Aorta (tissue), 5 donors: ENCODE results near the gene TIMM22. TPM values are rescaled to one million over a fixed set of nuclear protein-coding genes. Genes with fewer than 3 reads are reported as not detected.
A peak's percentile ranks its signal among the peaks of the same experiment; 100 is the strongest.

Experiments used
- ATAC-seq: fragments of 200-7000 bp; cut with Tn5 transposase; one replicate; pipeline ENCODE4 v1.9.1; 2022; ENCODE audit warnings: moderate library complexity; ENCODE audit not compliant: low FRiP score
- DNase-seq, 2 donors: peaks; one replicate each; pipeline ENCODE4 v3.0.0-alpha.2; 2020
- H3K27ac ChIP-seq, 2 donors: one replicate each; pipeline ENCODE4 v1.5.1; 2013; ENCODE audit warnings: low read length in 2 of 2, mild to moderate bottlenecking in 2 of 2, moderate library complexity in 2 of 2, control low read depth in 1 of 2, inconsistent platforms in 1 of 2, low read depth in 1 of 2
- H3K27me3 ChIP-seq, 2 donors: one replicate each; pipeline ENCODE4 v1.6.1; 2013; ENCODE audit warnings: control low read depth in 1 of 2, low read length in 1 of 2, mild to moderate bottlenecking in 1 of 2, moderate library complexity in 1 of 2; ENCODE audit not compliant: insufficient read depth in 2 of 2, control insufficient read depth in 1 of 2
- H3K36me3 ChIP-seq, 2 donors: one replicate each; pipeline ENCODE4 v1.6.1; 2013; ENCODE audit warnings: control low read depth in 1 of 2, low read length in 1 of 2, mild to moderate bottlenecking in 1 of 2; ENCODE audit not compliant: insufficient read depth in 2 of 2, control insufficient read depth in 1 of 2
- H3K4me1 ChIP-seq, 2 donors: one replicate each; pipeline ENCODE4 v1.6.1; 2013; ENCODE audit warnings: low read length in 2 of 2, control low read depth in 1 of 2, mild to moderate bottlenecking in 1 of 2, moderate library complexity in 1 of 2; ENCODE audit not compliant: insufficient read depth in 2 of 2, control insufficient read depth in 1 of 2
- H3K4me3 ChIP-seq, 2 donors: one replicate each; pipeline ENCODE4 v1.5.1; 2013; ENCODE audit warnings: low read length in 2 of 2, control low read depth in 1 of 2, mild to moderate bottlenecking in 1 of 2
- H3K9me3 ChIP-seq: one replicate; pipeline ENCODE4 v1.6.1; 2013; ENCODE audit warnings: mild to moderate bottlenecking, low read length; ENCODE audit not compliant: control insufficient read depth
- WGBS, 2 donors: extraction: QIAGEN DNeasy Blood & Tissue Kit; methylation state at CpG; one replicate each; pipeline ENCODE4 v1.1.7; 2013; 5-methylcytosine and 5-hydroxymethylcytosine counted together
- intact Hi-C, 2 donors: fragments of 100-400 bp; cut with DNase I; formaldehyde crosslinking; loops; one replicate each; pipeline versions ENCODE4 v1.14.2 to v1.15.0; 2022
- polyA plus RNA-seq, 2 donors: library from polyadenylated mRNA; stranded (reverse); fragments of 200-250 nt; gene quantifications; one replicate each; pipeline ENCODE4 v1.2.3, GENCODE V29; 2013
- total RNA-seq, 2 donors: library from RNA; stranded (reverse); fragmentation: NEBNext Ultra II Directional; extraction: Animal tissue kit (Norgen Biotek cat#: 25700); gene quantifications; one replicate each; pipeline ENCODE4 v1.2.1, GENCODE V29; 2021
- donor health status: healthy with polysubstance abuse.
- donor health status: Bipolar disorder and iron deficiency.
- donor health status: DM: no; HTN: no; CAD: no.
- donor health status: DM: no; HTN: no; CAD: no.
- donor health status: DM: yes; HTN: yes; CAD: no.

The TIMM22 gene
- total and polyA plus RNA-seq, 4 donors = 7.7 to 9.1 (median 8.8) TPM

GRCh38 chr17:1026599-1026975 is 29.7 kb downstream of the TIMM22 start:
- Histone ChIP-seq H3K4me1 (no peaks in the 10 kb centered on the region), H3K4me3 (no peak overlapping the region), H3K27ac (no peak overlapping the region), H3K27me3 (no peaks in the 10 kb centered on the region), H3K36me3 (no peaks in the 10 kb centered on the region), H3K9me3 (no peaks in the 10 kb centered on the region)
- ATAC-seq = no peak
- 83 to 85% methylated on average over 10 of the region's 10 CpGs for WGBS, 2 donors
- DNase-seq = no peak
- intact Hi-C loops = no loop called here

- WGBS, 2 donors = 9 to 15% methylated on average over 9 of the region's 9 CpGs
- intact Hi-C loops = no loop called here
- Histone ChIP-seq H3K27me3 (no peaks in the 10 kb centered on the region), H3K27ac (no peak overlapping the region), H3K9me3 (no peaks in the 10 kb centered on the region), H3K4me1 (no peaks in the 10 kb centered on the region), H3K4me3 (no peak overlapping the region), H3K36me3 (no peaks in the 10 kb centered on the region)
- DNase-seq (no peak), ATAC-seq (no peak)
Observed at GRCh38 chr17:1027044-1027443, 30.1 kb downstream of the TIMM22 start.

GRCh38 chr17:1029196-1029921 is 32.4 kb downstream of the TIMM22 start:
- DNase-seq = peak; percentile 76 to 91
- no peaks in the 10 kb centered on the region for H3K9me3 ChIP-seq
- H3K36me3 ChIP-seq = no peaks in the 10 kb centered on the region
- no peaks in the 10 kb centered on the region for H3K4me1 ChIP-seq
- peak; percentile 33 for ATAC-seq
- peak overlapping the region; percentile 8 to 85 for H3K27ac ChIP-seq
- H3K4me3 ChIP-seq = no peak overlapping the region
- no peaks in the 10 kb centered on the region for H3K27me3 ChIP-seq
- 13 to 24% methylated on average over 30 of the region's 30 CpGs for WGBS, 2 donors
- intact Hi-C loops = no loop called here

- Histone ChIP-seq H3K27ac (peak overlapping the region; percentile 8 to 85), H3K27me3 (no peaks in the 10 kb centered on the region), H3K9me3 (no peaks in the 10 kb centered on the region), H3K4me3 (no peak overlapping the region), H3K36me3 (no peaks in the 10 kb centered on the region), H3K4me1 (no peaks in the 10 kb centered on the region)
- intact Hi-C loops = loop anchor here in 1 of 2 donors (2.0 kb wide), 1 partner anchor 17 kb away; no protein-coding TSS in a partner anchor
- no peak for DNase-seq
- ATAC-seq = peak; percentile 28
- 6 to 11% methylated on average over 20 of the region's 20 CpGs for WGBS, 2 donors
Observed at GRCh38 chr17:1029922-1030644, 33.2 kb downstream of the TIMM22 start.

GRCh38 chr17:1030684-1031532 is 34.0 kb downstream of the TIMM22 start:
- H3K27ac ChIP-seq = peak overlapping the region; percentile 37 to 85
- WGBS, 2 donors = 7 to 8% methylated on average over 42 to 45 of the region's 45 CpGs
- ATAC-seq (peak; percentile 42), DNase-seq (no peak)
- no peaks in the 10 kb centered on the region for H3K36me3 ChIP-seq
- no peaks in the 10 kb centered on the region for H3K4me1 ChIP-seq
- intact Hi-C loops = loop anchor here in 1 of 2 donors (2.0 kb wide), 1 partner anchor 16 kb away; no protein-coding TSS in a partner anchor
- H3K4me3 ChIP-seq = peak overlapping the region; percentile 39 to 43
- no peaks in the 10 kb centered on the region for H3K9me3 ChIP-seq
- H3K27me3 ChIP-seq = no peaks in the 10 kb centered on the region

GRCh38 chr17:1031711-1032110 is 34.8 kb downstream of the TIMM22 start:
- Histone ChIP-seq H3K4me1 (no peaks in the 10 kb centered on the region), H3K9me3 (no peaks in the 10 kb centered on the region), H3K4me3 (peak overlapping the region; percentile 39 to 43), H3K36me3 (no peaks in the 10 kb centered on the region), H3K27ac (peak overlapping the region in 1 of 2 donors; percentile 37), H3K27me3 (no peaks in the 10 kb centered on the region)
- 3 to 13% methylated on average over 16 to 34 of the region's 35 CpGs for whole genome bisulfite sequencing, 2 donors
- DNase-seq (peak; percentile 84 to 91), ATAC-seq (peak; percentile 72)
- intact Hi-C loops = loop anchor here in 1 of 2 donors (2.0 kb wide), 1 partner anchor 15 kb away; no protein-coding TSS in a partner anchor

GRCh38 chr17:1032391-1032790 is 35.5 kb downstream of the TIMM22 start:
- Histone ChIP-seq H3K27ac (no peak overlapping the region), H3K9me3 (no peaks in the 10 kb centered on the region), H3K4me1 (no peaks in the 10 kb centered on the region), H3K27me3 (no peaks in the 10 kb centered on the region), H3K36me3 (no peaks in the 10 kb centered on the region), H3K4me3 (no peak overlapping the region)
- ATAC-seq (no peak), DNase-seq (no peak)
- intact Hi-C loops = no loop called here
- WGBS, 2 donors = 79 to 82% methylated on average over 27 of the region's 27 CpGs

- Histone ChIP-seq H3K36me3 (no peaks in the 10 kb centered on the region), H3K4me1 (no peaks in the 10 kb centered on the region), H3K9me3 (no peaks in the 10 kb centered on the region), H3K4me3 (no peak overlapping the region), H3K27ac (no peak overlapping the region), H3K27me3 (no peaks in the 10 kb centered on the region)
- 89 to 91% methylated on average over 11 of the region's 11 CpGs for WGBS, 2 donors
- intact Hi-C loops = no loop called here
- DNase-seq (no peak), ATAC-seq (no peak)
Observed at GRCh38 chr17:1033503-1033902, 36.6 kb downstream of the TIMM22 start.
